ENCODE data around the gene ATE1.

DNA sequence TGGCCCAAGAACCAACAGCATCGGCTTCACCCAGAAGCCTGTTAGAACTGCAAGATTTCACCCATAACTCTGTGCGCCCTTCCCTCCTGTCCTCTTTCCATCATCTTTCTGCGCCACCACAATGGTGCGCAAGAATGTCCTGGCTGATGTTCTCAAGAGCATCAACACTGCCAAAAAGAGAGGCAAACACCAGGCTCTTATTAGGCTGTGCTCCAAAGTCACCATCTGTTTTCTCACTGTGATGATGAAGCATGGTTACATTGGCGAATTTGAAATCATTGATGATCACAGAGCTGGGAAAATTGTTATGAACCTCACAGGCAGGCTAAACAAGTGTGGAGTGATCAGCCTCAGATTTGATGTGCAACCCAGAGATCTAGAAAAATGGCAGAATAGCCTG is 214.3 kb downstream of the ATE1 start:
- TF ChIP-seq CTCF (IDR thresholded peaks at IDR 0.05) = no peak
- TF ChIP-seq EZH2 (IDR thresholded peaks at IDR 0.05; ENCODE audit: borderline replicate concordance, insufficient read depth, low read depth, low read length, poor library complexity, severe bottlenecking) = no peak

All from B cell (primary cell).